Liver (tissue), 3 donors: Measurements from ENCODE around the gene ANKRD16.
"Not testable (repeated sequence)": the region's sequence is repeated elsewhere in the genome, so short reads cannot be mapped to it uniquely, and the experiment has no call there.

ENCODE experiments used
- EGR1 ChIP-seq, 2 donors: IDR thresholded peaks; 2 replicates each; pipeline ENCODE4 v1.6.1; 2016 to 2018; ENCODE audit warnings: antibody characterized with exemption in 2 of 2, low read depth in 2 of 2
- FOXA1 ChIP-seq: IDR thresholded peaks from 2 replicates; pipeline ENCODE4 v1.6.1; 2016; ENCODE audit warnings: antibody characterized with exemption
- GABPA ChIP-seq, 2 donors: IDR thresholded peaks in 1 of 2; conservative IDR thresholded peaks in 1 of 2; 2 replicates each; pipeline ENCODE4 v1.6.1; 2016; ENCODE audit warnings: antibody characterized with exemption in 2 of 2, mild to moderate bottlenecking in 1 of 2, moderate library complexity in 1 of 2
- HNF4G ChIP-seq: IDR thresholded peaks from 2 replicates; pipeline ENCODE4 v1.6.1; 2016; ENCODE audit warnings: antibody characterized with exemption
- JUND ChIP-seq, 2 donors: IDR thresholded peaks; 2 replicates each; pipeline ENCODE4 v1.6.1; 2016; ENCODE audit warnings: antibody characterized with exemption in 2 of 2
- NR2F2 ChIP-seq: IDR thresholded peaks from 2 replicates; pipeline ENCODE4 v1.6.1; 2016; ENCODE audit warnings: antibody characterized with exemption
- RAD21 ChIP-seq, 2 donors: IDR thresholded peaks; 2 replicates each; pipeline ENCODE4 v1.6.1; 2016; ENCODE audit warnings: antibody characterized with exemption in 2 of 2, mild to moderate bottlenecking in 2 of 2
- SP1 ChIP-seq: IDR thresholded peaks from 2 replicates; pipeline ENCODE4 v1.6.1; 2018; ENCODE audit warnings: antibody characterized with exemption, mild to moderate bottlenecking
- TAF1 ChIP-seq: conservative IDR thresholded peaks from 2 replicates; pipeline ENCODE4 v1.6.1; 2016; ENCODE audit warnings: antibody characterized with exemption, mild to moderate bottlenecking
- YY1 ChIP-seq: IDR thresholded peaks from 2 replicates; pipeline ENCODE4 v1.6.1; 2016; ENCODE audit warnings: antibody characterized with exemption, mild to moderate bottlenecking
- TF ChIP-seq, protein P1 (sequence below): fragments of 150-350 bp; IDR thresholded peaks from 2 replicates; pipeline ENCODE4 v1.5.1; 2017; ENCODE audit warnings: improper control_type of control experiment, low read depth, low read length; ENCODE audit not compliant: missing input control
- TF ChIP-seq, protein P2 (sequence below): IDR thresholded peaks from 2 replicates; pipeline ENCODE4 v1.6.1; 2016; ENCODE audit warnings: antibody characterized with exemption
- TF ChIP-seq, protein P3 (sequence below): IDR thresholded peaks from 2 replicates; pipeline ENCODE4 v1.6.1; 2016; ENCODE audit warnings: antibody characterized with exemption, mild to moderate bottlenecking
- TF ChIP-seq, protein P4 (sequence below): IDR thresholded peaks from 2 replicates; pipeline ENCODE4 v1.6.1; 2016; ENCODE audit warnings: antibody characterized with exemption
- donor health status: healthy.
- donor health status: healthy.

DNA sequence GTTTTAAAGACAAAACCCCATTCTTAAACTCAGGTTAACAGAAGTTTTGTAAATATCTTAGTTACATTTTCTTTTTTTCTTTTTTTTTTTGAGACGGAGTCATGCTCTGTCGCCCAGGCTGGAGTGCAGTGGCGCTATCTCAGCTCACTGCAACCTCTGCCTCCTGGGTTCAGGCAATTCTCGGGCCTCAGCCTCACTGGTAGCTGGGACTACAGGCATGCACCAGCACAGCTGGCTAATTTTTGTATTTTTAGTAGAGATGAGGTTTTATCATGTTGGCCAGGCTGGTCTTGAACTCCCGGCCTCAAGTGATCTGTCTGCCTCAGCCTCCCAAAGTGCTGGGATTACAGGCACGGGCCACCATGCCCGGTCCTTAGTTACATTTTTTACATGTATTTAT is 12.7 kb downstream of the ANKRD16 start:
- TF ChIP-seq, protein P1, sequence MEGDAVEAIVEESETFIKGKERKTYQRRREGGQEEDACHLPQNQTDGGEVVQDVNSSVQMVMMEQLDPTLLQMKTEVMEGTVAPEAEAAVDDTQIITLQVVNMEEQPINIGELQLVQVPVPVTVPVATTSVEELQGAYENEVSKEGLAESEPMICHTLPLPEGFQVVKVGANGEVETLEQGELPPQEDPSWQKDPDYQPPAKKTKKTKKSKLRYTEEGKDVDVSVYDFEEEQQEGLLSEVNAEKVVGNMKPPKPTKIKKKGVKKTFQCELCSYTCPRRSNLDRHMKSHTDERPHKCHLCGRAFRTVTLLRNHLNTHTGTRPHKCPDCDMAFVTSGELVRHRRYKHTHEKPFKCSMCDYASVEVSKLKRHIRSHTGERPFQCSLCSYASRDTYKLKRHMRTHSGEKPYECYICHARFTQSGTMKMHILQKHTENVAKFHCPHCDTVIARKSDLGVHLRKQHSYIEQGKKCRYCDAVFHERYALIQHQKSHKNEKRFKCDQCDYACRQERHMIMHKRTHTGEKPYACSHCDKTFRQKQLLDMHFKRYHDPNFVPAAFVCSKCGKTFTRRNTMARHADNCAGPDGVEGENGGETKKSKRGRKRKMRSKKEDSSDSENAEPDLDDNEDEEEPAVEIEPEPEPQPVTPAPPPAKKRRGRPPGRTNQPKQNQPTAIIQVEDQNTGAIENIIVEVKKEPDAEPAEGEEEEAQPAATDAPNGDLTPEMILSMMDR = not testable (repeated sequence)
- not testable (repeated sequence) for TF ChIP-seq EGR1 (IDR thresholded peaks at IDR 0.05; ENCODE audit: low read depth in 2 of 2); RAD21 (IDR thresholded peaks at IDR 0.05); SP1; TAF1; YY1; GABPA (IDR thresholded peaks at IDR 0.05 in 1 of 2, conservative IDR thresholded peaks at IDR 0.05 in 1 of 2); JUND (IDR thresholded peaks at IDR 0.05); FOXA1; NR2F2; HNF4G
- TF ChIP-seq, protein P2, sequence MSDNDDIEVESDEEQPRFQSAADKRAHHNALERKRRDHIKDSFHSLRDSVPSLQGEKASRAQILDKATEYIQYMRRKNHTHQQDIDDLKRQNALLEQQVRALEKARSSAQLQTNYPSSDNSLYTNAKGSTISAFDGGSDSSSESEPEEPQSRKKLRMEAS = not testable (repeated sequence)
- TF ChIP-seq, protein P3, sequence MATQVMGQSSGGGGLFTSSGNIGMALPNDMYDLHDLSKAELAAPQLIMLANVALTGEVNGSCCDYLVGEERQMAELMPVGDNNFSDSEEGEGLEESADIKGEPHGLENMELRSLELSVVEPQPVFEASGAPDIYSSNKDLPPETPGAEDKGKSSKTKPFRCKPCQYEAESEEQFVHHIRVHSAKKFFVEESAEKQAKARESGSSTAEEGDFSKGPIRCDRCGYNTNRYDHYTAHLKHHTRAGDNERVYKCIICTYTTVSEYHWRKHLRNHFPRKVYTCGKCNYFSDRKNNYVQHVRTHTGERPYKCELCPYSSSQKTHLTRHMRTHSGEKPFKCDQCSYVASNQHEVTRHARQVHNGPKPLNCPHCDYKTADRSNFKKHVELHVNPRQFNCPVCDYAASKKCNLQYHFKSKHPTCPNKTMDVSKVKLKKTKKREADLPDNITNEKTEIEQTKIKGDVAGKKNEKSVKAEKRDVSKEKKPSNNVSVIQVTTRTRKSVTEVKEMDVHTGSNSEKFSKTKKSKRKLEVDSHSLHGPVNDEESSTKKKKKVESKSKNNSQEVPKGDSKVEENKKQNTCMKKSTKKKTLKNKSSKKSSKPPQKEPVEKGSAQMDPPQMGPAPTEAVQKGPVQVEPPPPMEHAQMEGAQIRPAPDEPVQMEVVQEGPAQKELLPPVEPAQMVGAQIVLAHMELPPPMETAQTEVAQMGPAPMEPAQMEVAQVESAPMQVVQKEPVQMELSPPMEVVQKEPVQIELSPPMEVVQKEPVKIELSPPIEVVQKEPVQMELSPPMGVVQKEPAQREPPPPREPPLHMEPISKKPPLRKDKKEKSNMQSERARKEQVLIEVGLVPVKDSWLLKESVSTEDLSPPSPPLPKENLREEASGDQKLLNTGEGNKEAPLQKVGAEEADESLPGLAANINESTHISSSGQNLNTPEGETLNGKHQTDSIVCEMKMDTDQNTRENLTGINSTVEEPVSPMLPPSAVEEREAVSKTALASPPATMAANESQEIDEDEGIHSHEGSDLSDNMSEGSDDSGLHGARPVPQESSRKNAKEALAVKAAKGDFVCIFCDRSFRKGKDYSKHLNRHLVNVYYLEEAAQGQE = not testable (repeated sequence)
- TF ChIP-seq, protein P4, sequence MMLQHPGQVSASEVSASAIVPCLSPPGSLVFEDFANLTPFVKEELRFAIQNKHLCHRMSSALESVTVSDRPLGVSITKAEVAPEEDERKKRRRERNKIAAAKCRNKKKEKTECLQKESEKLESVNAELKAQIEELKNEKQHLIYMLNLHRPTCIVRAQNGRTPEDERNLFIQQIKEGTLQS = not testable (repeated sequence)
